SU-DHL-6 (cell line): ENCODE measurements around the gene PTH1R.

Experiments used
- EZH2phosphoT487 ChIP-seq: fragments of 200-600 bp; sonication (generic), shearing (Covaris generic); conservative IDR thresholded peaks from 2 replicates; pipeline ENCODE4 v1.6.1; 2018; ENCODE audit warnings: mild to moderate bottlenecking, antibody characterized with exemption, low read length, moderate library complexity, mixed read lengths
- TF ChIP-seq, protein P1 (sequence below): fragments of 200-600 bp; sonication (generic); IDR thresholded peaks from one replicate; pipeline ENCODE4 v1.5.1; 2017; ENCODE audit warnings: antibody characterized with exemption, mild to moderate bottlenecking, low read length, moderate library complexity; ENCODE audit not compliant: insufficient read depth, poor library complexity, severe bottlenecking

DNA sequence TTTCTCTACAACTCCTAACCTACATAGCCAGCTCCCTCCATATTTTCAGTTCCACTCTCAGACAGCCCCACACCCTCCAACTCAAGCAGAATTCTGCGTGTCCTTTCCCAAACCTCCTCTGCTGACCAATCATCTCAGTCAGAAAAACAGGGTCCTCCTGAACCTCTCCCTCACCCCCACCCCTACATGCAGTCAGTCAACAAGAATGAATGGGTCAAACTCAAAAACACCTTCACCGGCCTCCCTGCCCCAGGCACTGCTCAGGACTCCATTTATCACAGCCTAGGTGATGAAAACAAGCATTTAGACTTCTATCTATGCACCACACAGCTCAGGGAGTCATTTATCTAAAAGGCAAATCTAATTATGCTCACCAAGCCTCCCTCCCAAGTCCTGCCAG lies 46.7 kb upstream of the PTH1R start:
- no peak for TF ChIP-seq EZH2phosphoT487
- TF ChIP-seq, protein P1, sequence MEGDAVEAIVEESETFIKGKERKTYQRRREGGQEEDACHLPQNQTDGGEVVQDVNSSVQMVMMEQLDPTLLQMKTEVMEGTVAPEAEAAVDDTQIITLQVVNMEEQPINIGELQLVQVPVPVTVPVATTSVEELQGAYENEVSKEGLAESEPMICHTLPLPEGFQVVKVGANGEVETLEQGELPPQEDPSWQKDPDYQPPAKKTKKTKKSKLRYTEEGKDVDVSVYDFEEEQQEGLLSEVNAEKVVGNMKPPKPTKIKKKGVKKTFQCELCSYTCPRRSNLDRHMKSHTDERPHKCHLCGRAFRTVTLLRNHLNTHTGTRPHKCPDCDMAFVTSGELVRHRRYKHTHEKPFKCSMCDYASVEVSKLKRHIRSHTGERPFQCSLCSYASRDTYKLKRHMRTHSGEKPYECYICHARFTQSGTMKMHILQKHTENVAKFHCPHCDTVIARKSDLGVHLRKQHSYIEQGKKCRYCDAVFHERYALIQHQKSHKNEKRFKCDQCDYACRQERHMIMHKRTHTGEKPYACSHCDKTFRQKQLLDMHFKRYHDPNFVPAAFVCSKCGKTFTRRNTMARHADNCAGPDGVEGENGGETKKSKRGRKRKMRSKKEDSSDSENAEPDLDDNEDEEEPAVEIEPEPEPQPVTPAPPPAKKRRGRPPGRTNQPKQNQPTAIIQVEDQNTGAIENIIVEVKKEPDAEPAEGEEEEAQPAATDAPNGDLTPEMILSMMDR, result no peak
